Thymus (tissue), 11 donors: ENCODE data around the gene PDZRN4. TPM values are rescaled to one million over a fixed set of nuclear protein-coding genes. Genes with fewer than 3 reads are reported as not detected.

ENCODE experiments used
- DNase-seq, 9 donors: peaks; one replicate each; pipeline ENCODE4 v3.0.0-alpha.2; 2013; ENCODE audit warnings: low spot score in 9 of 9, low read depth in 6 of 9, missing footprints in 1 of 9
- H3K27ac ChIP-seq, 2 donors: one replicate each; pipeline ENCODE4 v1.5.1; 2013; ENCODE audit warnings: control low read depth in 1 of 2, low read depth in 1 of 2, low read length in 1 of 2, mild to moderate bottlenecking in 1 of 2, moderate library complexity in 1 of 2
- H3K27me3 ChIP-seq, 2 donors: one replicate each; pipeline ENCODE4 v1.5.1; 2013; ENCODE audit warnings: low read length in 1 of 2; ENCODE audit not compliant: control insufficient read depth in 2 of 2, insufficient read depth in 1 of 2
- H3K36me3 ChIP-seq, 2 donors: one replicate each; pipeline ENCODE4 v1.5.1; 2013; ENCODE audit warnings: low read length in 1 of 2, mild to moderate bottlenecking in 1 of 2, moderate library complexity in 1 of 2; ENCODE audit not compliant: control insufficient read depth in 2 of 2, insufficient read depth in 2 of 2
- H3K4me1 ChIP-seq, 2 donors: one replicate each; pipeline ENCODE4 v1.5.1; 2013; ENCODE audit warnings: low read length in 2 of 2; ENCODE audit not compliant: control insufficient read depth in 2 of 2, insufficient read depth in 2 of 2
- H3K4me3 ChIP-seq, 2 donors: one replicate each; pipeline ENCODE4 v1.5.1; 2013; ENCODE audit warnings: low read length in 2 of 2, control low read depth in 1 of 2, mild to moderate bottlenecking in 1 of 2
- H3K9me3 ChIP-seq, 2 donors: one replicate each; pipeline ENCODE4 v1.5.1; 2013; ENCODE audit warnings: low read length in 1 of 2, mild to moderate bottlenecking in 1 of 2; ENCODE audit not compliant: control insufficient read depth in 2 of 2, insufficient read depth in 1 of 2
- WGBS: extraction: QIAGEN DNeasy Blood & Tissue Kit; methylation state at CpG from one replicate; pipeline ENCODE4 v1.1.7; 2013; 5-methylcytosine and 5-hydroxymethylcytosine counted together
- polyA plus RNA-seq: library from polyadenylated mRNA; stranded (reverse); fragments of 200-250 nt; gene quantifications from one replicate; pipeline ENCODE4 v1.2.3, GENCODE V29; 2013
- total RNA-seq: library from RNA; stranded (reverse); fragments of 120-200 nt; gene quantifications from one replicate; pipeline ENCODE4 v1.2.4, GENCODE V29; 2013
- donor health status: healthy.

PDZRN4 gene
- total and polyA plus RNA-seq, 2 donors: 0.14 to 0.48 TPM

GRCh38 chr12:41476499-41477439 lies 288.6 kb downstream of the PDZRN4 start:
- no peaks in the 10 kb centered on the region for H3K9me3 ChIP-seq
- H3K4me1 ChIP-seq: no peaks in the 10 kb centered on the region
- no peak for DNase-seq
- no peaks in the 10 kb centered on the region for H3K27me3 ChIP-seq
- WGBS: 91% methylated on average over 8 of the region's 8 CpGs
- no peaks in the 10 kb centered on the region for H3K36me3 ChIP-seq
- no peak overlapping the region for H3K27ac ChIP-seq
- no peak overlapping the region for H3K4me3 ChIP-seq

- H3K4me3 ChIP-seq: no peak overlapping the region
- no peaks in the 10 kb centered on the region for H3K4me1 ChIP-seq
- 94% methylated on average over 2 of the region's 2 CpGs for WGBS
- no peak overlapping the region for H3K27ac ChIP-seq
- H3K36me3 ChIP-seq: no peaks in the 10 kb centered on the region
- H3K9me3 ChIP-seq: no peaks in the 10 kb centered on the region
- H3K27me3 ChIP-seq: no peaks in the 10 kb centered on the region
- DNase-seq: no peak
These were observed 291.3 kb downstream of the PDZRN4 start for GRCh38 chr12:41479426-41479825.

GRCh38 chr12:41485203-41485602 lies 297.1 kb downstream of the PDZRN4 start:
- DNase-seq: no peak
- 91% methylated on average over 5 of the region's 5 CpGs for WGBS

GRCh38 chr12:41486718-41487117 lies 298.6 kb downstream of the PDZRN4 start:
- H3K27me3 ChIP-seq: no peaks in the 10 kb centered on the region
- no peak for DNase-seq
- H3K4me3 ChIP-seq: no peak overlapping the region
- no peaks in the 10 kb centered on the region for H3K9me3 ChIP-seq
- 93% methylated on average over 2 of the region's 2 CpGs for WGBS
- no peak overlapping the region for H3K27ac ChIP-seq
- no peaks in the 10 kb centered on the region for H3K4me1 ChIP-seq
- H3K36me3 ChIP-seq: no peaks in the 10 kb centered on the region

More at GRCh38 chr12:41485203-41485602, 297.1 kb downstream of the PDZRN4 start:
- no peaks in the 10 kb centered on the region for H3K27me3 ChIP-seq
- H3K36me3 ChIP-seq: no peaks in the 10 kb centered on the region
- no peaks in the 10 kb centered on the region for H3K4me1 ChIP-seq
- no peak overlapping the region for H3K27ac ChIP-seq
- no peak overlapping the region for H3K4me3 ChIP-seq
- no peaks in the 10 kb centered on the region for H3K9me3 ChIP-seq

GRCh38 chr12:41496009-41496408 lies 307.9 kb downstream of the PDZRN4 start:
- H3K27ac ChIP-seq: no peak overlapping the region
- no peak for DNase-seq
- H3K36me3 ChIP-seq: no peaks in the 10 kb centered on the region
- 88% methylated on average over 4 of the region's 4 CpGs for WGBS
- H3K4me3 ChIP-seq: no peak overlapping the region
- no peaks in the 10 kb centered on the region for H3K9me3 ChIP-seq
- H3K27me3 ChIP-seq: no peaks in the 10 kb centered on the region
- no peaks in the 10 kb centered on the region for H3K4me1 ChIP-seq

- no peak overlapping the region for H3K27ac ChIP-seq
- WGBS: 89% methylated on average over 2 of the region's 2 CpGs
- H3K4me3 ChIP-seq: no peak overlapping the region
- DNase-seq: no peak
- H3K4me1 ChIP-seq: no peaks in the 10 kb centered on the region
- no peaks in the 10 kb centered on the region for H3K27me3 ChIP-seq
- H3K36me3 ChIP-seq: no peaks in the 10 kb centered on the region
- no peaks in the 10 kb centered on the region for H3K9me3 ChIP-seq
These were observed 309.3 kb downstream of the PDZRN4 start for GRCh38 chr12:41497409-41497808.

GRCh38 chr12:41504976-41505375 lies 316.9 kb downstream of the PDZRN4 start:
- Histone ChIP-seq H3K27ac (no peak overlapping the region), H3K36me3 (no peaks in the 10 kb centered on the region), H3K4me1 (no peaks in the 10 kb centered on the region), H3K9me3 (no peaks in the 10 kb centered on the region), H3K27me3 (no peaks in the 10 kb centered on the region), H3K4me3 (no peak overlapping the region)
- 95% methylated on average over 6 of the region's 6 CpGs for WGBS
- no peak for DNase-seq

- Histone ChIP-seq H3K27ac (no peak overlapping the region), H3K36me3 (no peaks in the 10 kb centered on the region), H3K4me1 (no peaks in the 10 kb centered on the region), H3K4me3 (no peak overlapping the region), H3K9me3 (no peaks in the 10 kb centered on the region), H3K27me3 (no peaks in the 10 kb centered on the region)
- DNase-seq: no peak
- WGBS: 84% methylated on average over 3 of the region's 3 CpGs
These were observed 319.2 kb downstream of the PDZRN4 start for GRCh38 chr12:41507286-41507685.

- Histone ChIP-seq H3K4me1 (no peaks in the 10 kb centered on the region), H3K9me3 (no peaks in the 10 kb centered on the region), H3K36me3 (no peaks in the 10 kb centered on the region), H3K27me3 (no peaks in the 10 kb centered on the region), H3K4me3 (no peak overlapping the region), H3K27ac (no peak overlapping the region)
- DNase-seq: no peak
- WGBS: 80% methylated on average over 4 of the region's 4 CpGs
These were observed 321.3 kb downstream of the PDZRN4 start for GRCh38 chr12:41509271-41510055.
